ENCODE results near the gene CLASP1.
"Not testable (repeated sequence)": the region's sequence is repeated elsewhere in the genome, so short reads cannot be mapped to it uniquely, and the experiment has no call there.

The CLASP1 gene

DNA sequence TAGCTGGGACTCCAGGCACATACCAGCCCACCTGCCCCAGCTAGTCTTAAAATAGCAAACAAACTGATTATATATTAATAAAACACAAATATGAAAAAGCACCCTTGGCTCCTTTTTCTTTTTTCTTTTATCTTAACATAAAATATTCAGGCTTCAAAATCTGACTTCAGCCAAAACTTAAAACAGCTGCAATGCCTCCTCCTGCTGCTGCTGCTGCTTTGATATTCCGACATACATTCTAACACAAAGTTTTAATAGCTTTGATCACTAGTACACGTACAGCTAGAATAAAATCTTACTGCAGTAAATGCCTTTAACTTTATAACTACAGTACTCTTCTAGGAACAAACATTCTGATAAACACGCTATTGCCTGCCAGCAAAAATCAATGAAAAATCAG lies 190.0 kb downstream of the CLASP1 start:
- no peak for DNase-seq

DNA sequence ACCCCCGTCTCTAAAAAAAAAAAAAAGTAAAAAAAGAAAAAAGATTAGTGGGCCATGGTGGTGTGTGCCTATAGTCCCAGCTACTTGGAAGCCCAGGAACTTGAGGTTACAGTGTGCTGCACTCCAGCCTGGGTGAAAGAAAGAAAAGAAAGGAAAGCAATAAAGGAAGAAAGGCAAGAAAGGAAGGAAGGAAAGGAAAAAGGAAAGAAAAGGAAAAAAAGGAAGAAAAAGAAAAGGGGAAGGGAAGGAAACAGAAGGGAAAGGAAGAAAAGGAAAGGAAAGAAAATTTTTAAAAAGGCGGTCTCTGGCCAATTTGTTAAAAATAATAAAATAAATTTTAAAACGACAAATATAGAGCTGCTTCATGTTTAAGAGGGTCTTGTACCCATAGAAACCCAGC lies 192.9 kb downstream of the CLASP1 start:
- no peak for DNase-seq

DNA sequence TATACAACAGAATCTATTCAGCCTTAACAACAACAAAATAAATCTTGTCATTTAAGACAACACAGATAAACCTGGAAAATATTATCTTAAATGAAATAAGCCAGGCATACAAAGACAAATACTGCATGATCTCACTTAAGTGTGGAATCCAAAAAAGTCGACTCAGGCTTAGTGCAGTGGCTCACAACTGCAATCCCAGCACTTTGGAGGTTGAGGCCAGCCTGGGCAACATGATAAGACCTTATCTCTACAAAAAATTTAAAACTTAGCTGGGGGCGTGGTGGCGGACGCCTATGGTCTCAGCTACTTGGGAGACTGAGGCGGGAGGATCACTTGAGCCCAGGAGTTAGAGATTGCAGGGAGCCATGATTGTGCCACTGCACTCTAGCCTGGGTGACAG lies 193.8 kb downstream of the CLASP1 start:
- DNase-seq, result no peak

DNA sequence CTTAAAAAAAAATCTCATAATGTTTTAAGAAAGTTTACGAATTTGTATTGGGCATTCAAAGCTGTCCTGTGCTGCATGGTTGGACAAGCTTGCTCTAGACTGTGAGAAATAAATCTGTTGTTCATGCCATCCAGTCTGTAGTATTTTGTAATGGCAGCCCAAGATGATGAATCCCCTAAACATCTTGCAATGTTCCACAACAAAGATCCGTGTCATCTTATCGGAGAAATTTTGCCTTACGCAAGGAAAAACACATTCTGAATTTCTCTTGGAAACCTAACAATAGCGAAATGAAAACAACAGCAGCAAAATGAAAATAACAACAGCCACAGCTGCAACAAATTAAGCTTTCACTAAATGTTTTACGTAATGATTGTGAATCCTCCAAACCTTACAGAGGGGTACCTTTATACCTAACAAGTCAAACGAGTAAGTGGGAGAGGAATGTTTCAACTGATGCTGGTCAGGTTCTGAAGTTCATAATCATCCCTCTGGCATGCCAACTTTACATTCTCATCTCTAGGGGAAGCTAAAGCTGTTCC lies 194.6 kb downstream of the CLASP1 start:
- no peak for DNase-seq

DNA sequence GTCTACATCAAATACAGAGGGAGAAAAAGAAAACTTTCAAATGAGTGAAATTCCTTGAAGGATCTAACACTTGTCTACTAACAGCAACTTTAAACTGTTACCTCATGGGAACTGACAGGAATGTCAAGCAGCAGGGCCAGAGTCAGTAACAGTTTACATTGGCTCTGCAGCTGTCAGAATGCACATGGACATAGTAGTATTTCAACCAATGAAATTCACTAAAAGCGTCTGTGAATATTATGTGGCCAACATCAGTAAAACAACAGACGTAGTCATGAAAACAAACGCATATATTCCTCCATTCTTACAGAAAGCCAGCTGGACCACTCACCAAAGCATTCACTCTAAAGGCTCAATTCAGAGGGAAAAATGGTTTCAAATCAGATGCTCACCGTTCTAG lies 197.9 kb downstream of the CLASP1 start:
- no peak for DNase-seq

DNA sequence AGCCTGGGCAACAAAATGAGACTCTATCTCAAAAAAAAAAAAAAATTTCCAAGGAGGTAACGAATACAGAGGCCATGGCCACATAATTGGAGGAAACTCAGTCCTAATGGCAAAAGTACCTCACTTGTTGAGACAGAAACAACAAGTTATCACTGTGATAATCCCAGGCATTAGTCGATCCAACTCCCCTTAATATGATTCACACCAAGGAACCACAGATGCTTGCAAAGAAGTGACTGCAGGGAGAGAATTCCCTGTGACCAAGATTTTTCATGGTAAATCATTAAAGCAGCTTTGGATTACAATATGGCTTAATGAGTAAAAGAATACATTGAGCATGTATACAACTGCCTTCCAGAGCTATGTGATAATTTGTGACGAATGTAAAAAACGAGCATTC lies 199.0 kb downstream of the CLASP1 start:
- no peak for DNase-seq

DNA sequence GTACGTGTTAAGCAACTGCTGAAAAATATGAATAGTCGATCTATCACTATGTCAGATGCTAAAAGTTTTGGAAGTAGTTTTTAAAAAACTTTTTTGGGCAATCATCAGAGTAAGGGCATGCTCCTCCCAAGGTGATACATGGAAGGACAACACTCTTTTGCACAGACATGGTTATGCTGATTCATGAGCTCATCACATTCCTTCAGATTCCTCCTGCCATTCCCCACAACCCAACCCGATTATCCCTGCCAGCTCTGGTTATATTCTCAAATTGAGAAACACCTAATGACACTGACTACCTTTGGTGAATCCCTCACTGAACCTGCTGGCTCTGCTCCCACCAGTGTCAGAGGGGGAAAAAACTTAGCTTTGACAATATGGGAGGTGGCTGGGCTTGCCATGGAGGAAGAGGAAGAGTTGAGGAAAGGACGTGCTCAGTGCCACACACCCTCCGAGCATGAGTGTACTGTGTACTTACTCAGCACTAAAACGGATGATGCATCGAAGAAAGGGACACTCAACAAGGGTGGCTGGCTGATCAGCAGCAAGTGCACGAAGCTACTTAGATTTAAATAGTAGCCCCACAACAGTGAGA lies 202.5 kb downstream of the CLASP1 start:
- DNase-seq, result no peak

DNA sequence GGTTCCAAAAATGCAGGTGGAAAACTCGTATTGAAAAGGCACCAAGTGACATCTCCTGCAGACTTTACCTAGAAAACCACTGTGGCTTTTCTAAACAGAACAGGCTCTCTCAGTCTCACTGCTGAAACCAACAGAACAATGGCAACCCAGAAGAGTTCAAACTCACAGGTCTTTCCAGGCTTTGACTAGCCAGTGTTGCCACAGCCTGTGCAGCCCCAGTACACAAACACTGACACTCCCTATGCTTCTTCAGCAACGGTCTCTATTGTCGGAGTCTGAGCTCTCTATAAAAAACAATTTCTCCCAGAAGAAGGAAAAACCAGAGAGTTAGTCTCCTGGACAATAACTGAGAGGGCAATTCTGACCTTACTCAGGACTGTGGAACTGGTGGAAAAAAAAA lies 206.4 kb downstream of the CLASP1 start:
- DNase-seq, result no peak

DNA sequence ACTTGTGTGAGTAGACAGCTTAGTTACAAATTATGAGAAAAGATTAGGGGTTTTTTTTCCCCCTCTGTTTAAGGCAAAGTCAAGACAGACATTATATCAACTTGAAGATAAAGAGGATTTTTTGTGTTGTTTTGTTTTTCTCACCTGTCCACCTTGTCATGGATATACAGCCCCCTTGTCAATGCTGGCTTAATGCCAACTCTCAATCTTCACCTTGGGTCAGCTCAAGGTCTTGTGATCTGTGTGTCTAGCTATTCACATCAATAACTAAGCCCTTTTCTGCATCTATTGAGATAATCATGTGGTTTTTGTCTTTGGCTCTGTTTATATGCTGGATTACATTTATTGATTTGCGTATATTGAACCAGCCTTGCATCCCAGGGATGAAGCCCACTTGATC lies 211.0 kb downstream of the CLASP1 start:
- not testable (repeated sequence) for DNase-seq

DNA sequence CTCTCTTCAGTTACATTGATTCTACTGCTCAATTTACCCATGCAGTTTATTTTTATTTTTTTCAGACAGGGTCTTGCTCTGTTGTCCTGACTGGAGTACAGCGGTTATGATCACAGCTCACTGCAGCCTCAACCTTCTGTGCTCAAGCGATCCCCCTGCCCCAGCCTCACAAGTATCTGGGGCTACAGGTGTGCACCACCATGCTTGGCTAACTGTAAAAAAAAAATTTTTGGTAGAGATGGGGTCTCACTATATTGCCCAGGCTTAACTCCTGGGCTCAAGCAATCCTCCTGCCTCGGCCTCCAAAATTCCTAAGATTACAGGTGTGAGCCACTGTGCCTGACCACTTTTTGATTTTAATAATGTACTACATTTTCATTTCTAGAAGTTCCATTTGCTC lies 212.3 kb downstream of the CLASP1 start:
- DNase-seq, result no peak

DNA sequence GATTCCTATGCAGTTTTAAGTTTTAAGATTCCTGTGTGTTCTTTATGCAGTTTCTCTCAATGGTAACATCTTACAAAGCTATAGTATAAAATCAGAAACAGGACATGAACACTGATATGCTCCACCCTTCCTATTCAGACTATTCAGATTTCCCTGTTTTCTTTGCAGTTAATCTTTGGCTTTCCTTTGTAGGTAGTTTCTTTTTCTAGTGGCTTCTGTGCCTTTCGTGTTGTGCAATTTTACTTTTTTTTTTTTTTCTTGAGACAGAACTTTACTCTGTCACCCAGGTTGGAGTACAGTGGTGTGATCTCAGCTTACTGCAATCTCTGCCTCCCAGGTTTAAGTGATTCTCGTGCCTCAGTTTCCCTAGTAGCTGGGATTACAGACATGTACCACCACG lies 213.5 kb downstream of the CLASP1 start:
- DNase-seq, result no peak

DNA sequence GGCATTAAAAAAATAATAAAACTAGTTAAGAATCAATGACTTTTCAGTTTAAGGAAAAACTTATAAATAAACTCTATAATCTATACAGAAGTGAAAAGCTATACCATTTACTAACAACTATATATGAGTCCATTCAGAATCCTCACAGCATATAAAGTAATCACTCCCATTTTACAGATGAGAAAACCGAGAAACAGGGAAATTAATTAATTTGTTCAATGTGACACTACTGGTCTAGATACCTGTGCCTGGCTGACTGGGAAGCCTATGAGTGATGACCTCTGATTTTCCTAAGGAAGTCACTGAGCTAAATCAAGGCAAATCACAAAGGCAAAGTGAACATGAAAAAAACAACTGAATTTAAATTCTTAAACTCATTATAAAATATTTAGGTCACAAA lies 218.0 kb downstream of the CLASP1 start:
- no peak for DNase-seq

DNA sequence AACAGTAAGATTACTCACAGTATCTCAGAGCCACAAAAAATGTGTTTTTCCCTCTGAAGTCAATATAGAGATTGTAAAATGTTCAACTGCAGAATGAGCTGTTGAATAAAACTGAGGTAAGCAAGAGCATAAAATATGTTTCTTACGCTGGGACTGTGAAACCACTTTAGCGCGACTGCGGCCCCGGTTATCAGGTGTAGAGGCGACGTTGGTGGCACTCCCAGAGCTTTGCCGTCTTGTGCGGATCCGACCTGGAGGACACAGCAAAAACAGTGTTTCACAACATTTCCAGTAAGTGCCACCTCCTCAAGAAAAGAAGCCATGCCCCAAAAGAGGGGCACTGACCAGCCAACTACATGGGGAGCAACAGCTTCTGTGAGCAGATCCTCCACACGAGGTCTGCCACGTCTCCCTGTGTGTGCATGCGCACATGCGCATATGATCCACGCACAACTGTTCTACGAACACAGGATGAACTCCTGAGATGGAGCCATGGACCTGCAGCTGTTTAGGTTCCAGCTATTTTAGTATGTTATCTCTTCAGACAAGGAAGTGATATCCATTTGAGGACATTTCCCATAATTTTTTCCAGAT lies 219.2 kb downstream of the CLASP1 start:
- DNase-seq, result no peak

DNA sequence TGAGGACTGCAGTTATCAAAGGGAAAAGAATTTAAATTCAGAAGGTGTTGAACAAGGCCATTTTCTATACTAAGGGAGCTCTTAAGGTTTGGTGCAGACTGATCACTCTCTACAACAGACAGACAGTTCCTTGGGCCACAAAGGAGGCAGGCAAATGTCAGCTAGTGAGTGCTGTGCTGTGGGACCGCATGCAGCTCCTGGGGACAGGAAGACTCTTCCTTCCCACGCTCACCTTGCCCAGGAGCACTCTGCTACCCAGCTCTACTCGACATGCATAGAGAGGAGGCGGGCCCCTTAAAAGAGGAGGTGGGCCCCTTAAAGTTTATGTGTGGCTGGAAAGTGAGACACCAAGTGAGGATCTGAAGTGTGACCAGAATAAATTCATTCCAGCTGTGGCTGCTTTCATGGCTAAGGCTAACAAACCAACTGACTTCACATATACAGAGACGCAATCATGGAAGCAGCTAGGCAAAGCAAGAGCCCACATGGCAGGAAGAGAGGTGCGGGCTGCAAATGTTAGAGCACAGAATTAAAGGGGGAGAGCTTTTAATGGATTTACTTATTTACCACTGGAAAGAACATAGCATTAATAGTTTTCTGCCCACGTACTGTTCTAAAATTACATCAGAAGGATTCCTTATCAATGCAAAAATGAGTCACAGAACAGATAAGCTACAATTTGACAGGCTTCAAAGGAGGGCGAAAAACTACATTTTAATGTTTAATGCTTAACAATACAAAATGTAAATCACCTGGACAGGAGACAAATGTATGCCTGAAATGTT lies 220.0 kb downstream of the CLASP1 start:
- no peak for DNase-seq

DNA sequence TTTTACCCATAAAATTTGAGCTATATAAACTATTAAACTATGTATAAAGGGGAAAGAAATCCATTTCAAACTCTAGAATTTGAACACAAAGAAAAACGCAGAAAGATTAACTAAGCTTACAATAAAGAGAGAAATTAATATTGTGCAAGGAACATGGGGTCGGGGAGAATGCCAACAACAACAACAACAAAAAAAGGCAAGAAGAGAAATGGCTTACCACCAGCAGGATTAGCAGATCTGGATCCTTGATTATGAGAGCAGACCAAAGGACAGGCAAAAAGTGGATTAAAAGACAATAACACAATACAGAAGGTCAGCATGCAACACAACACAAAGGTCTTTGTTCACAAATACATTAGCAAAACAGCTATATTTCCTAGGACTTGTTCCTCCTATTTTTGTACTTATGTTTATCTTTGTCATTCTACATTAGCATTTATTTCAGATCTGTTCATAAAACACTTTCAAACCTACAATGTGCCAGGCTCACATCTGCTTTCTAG lies 222.0 kb downstream of the CLASP1 start:
- DNase-seq, result no peak

DNA sequence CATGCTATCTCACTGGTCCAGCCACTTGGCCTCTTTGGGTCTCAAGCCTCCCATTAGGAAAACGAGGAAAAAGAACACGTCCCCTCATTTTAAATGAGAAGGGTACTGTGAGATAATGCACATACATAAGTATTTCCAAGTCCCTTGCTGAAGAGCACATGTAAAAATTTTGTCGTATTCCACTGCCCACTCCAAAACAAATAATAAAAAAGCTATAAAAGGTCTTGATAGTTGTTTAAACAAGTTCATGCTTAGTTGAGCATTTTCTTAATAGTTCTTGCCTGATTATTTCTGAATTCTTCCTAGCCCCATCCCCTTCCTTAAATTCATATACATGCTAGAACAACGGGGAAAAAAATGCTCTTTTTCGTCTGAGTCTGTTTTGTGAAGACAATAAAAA lies 228.8 kb downstream of the CLASP1 start:
- DNase-seq, result no peak

DNA sequence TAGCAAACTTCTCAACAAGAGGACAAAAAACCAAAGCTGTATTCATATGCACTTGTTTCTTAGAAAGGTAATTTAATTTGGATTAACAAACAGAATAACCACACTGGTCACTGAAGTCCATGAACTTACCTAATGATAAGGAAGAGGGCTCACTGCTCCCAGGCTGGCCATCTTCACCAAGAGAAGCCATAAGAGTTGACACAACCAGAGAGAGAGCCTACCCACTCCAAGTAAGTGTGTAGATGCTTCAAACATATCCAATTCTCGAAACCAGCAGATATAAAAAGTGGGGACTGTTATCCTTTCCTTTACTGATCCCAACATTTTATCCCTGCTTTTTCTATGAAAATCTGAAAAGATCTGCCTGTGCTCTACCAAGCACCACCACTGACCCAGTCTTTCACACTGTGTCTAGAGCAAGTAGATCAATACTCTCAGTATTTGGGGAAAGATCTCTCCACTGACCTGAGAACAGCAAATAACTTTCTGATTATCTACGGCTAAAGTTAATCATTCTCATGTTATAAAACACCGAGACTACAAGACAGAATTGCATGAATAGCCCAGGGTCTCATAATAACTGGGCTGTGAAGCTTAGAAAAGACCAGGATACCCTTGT lies 230.1 kb downstream of the CLASP1 start:
- DNase-seq, result no peak

DNA sequence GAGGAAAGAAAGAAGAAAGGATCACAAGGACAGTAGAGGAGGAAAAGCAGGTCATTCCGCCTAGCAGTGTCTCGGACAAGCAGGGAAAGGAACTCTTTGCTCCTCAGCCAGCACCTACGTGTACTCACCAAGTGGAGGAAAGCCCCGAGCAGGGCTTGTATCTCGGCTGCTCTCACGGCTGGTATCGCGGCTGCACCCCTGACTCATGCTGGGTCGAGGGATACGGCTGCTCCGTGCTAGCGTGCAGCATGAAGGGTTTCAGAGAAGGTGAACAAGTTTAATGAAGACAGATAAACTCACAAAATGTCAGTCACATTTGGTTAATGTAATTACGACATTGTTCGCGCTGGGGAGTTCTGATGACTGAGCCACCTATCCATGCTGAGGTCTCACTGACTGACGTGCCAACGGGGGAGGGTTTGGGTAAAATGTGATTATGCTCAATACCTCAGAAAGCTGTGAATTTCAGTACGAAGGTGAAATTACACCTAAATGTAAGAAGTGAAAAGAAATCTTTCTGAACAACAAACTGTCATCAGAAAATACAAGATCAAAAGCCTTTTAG lies 230.7 kb downstream of the CLASP1 start:
- no peak for DNase-seq

DNA sequence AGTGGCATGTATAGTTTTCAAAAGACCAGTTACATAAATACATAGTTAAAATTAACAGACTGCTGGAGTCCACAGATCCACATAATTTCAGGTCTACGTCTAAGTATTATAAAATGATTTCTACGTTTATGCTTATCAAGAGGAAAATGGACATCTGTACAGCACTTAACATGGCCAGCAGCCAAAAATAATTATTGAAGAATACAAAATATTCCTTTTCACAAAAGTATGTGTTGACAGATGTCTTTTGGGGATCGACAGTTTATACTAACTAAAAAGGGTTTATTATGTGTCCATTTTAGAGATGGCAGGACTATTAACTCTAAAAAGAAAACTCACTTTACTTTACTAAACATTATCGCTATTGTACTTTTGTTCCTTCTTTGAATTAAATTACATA lies 231.4 kb downstream of the CLASP1 start:
- no peak for DNase-seq

DNA sequence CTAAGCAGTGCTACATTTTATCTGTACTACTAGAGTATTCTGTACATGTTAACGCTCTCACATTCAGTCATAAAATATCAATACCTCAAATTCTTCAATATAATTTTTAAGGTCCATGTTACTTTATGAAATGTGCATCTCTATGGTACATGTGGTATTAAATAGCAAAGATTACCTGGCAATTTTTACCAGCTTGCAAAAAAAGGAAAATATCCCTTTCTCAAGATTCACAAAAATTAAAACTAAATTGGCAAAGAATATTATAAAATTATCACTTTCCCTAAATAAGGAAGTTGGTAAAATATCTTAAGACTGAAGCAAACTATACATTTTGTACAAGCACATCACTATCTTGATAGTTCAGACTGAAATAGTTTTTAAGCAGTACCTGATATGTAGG lies 233.5 kb downstream of the CLASP1 start:
- no peak for DNase-seq

DNA sequence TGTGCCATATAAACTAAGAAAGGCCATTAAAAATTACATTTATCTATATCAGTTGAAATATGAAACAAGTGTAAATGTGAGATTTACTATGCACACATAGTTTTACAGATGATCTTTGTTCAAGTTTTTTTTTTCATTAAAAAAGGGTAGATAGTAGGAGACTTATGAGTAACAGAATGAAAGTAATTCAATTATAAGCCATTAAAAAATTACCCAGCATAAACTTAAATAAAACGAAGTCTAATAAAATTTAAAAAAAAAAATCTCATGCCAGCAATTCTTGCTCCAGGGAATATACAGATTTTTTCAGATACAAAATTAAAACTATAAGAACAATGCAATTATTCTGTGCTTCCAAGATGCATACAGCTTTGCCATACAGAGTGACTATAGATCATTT lies 236.9 kb downstream of the CLASP1 start:
- DNase-seq, result no peak

DNA sequence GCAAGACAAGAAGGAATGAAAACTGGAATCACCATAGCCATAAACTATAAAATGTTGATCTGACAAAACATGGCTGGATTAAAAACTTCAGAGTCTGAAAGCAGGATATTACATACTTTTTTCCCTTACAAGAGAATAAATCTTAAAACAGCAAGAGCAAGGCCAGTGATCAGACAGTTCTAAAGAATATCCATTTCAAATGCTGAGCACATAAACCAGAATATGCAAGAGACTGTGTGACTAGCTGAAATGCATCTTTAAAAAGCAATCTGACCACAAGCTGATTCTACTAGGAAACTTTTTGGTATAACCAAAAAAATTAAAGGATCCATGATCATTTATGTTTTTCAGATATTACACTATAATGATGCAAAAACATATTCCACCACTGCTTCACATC lies 239.3 kb downstream of the CLASP1 start:
- DNase-seq, result no peak

DNA sequence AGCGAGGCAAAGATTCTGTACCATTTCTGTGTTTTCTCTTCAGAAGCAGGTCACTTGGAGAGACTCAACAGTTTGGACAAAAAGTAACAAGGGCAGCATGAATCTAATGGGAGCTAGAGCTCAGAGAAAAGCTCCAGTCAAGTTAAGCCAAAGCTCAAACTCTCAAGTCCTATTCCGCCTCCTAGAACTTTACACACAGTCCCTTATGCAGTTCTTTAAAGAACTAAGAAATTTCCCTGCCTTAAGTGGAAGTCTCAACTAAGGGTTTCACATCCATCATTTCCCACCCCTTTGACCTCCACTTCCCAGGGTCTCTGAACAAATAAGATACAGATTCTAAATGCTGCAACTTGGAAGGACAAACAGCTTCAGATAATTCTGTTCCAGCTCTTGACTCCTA lies 239.9 kb downstream of the CLASP1 start:
- no peak for DNase-seq

Measured in 8988T (cell line).